ENCODE data around the gene ATG13.
A peak's percentile ranks its signal among the peaks of the same experiment; 100 is the strongest.

Gene ATG13

DNA sequence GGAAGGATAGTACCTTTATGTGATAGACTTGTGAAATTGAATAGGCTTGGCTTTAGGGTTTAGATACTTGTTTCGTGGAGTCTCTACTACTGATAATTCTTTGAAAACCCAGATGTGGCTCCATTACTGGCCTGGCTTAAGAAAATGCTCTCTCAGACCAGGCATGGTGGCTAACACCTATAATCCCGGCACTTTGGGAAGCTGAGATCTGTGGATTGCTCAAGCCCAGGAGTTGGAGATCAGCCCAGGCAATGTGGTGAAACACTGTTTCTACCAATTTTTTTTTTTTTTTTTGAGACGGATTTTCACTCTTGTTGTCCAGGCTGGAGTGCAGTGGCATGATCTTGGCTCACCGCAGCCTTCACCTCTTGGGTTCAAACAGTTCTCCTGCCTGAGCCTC is 40.9 kb downstream of the ATG13 start:
- H3K4me3 ChIP-seq (replicated peaks in 1 of 2; ENCODE audit: low read depth in 2 of 2, low read length in 2 of 2), result no peak overlapping the region
- TF ChIP-seq, protein P1, sequence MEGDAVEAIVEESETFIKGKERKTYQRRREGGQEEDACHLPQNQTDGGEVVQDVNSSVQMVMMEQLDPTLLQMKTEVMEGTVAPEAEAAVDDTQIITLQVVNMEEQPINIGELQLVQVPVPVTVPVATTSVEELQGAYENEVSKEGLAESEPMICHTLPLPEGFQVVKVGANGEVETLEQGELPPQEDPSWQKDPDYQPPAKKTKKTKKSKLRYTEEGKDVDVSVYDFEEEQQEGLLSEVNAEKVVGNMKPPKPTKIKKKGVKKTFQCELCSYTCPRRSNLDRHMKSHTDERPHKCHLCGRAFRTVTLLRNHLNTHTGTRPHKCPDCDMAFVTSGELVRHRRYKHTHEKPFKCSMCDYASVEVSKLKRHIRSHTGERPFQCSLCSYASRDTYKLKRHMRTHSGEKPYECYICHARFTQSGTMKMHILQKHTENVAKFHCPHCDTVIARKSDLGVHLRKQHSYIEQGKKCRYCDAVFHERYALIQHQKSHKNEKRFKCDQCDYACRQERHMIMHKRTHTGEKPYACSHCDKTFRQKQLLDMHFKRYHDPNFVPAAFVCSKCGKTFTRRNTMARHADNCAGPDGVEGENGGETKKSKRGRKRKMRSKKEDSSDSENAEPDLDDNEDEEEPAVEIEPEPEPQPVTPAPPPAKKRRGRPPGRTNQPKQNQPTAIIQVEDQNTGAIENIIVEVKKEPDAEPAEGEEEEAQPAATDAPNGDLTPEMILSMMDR (IDR thresholded peaks at IDR 0.05; ENCODE audit: low read depth, low read length), result no peak
- peak; percentile 85 to 88 for DNase-seq (ENCODE audit: low read depth in 2 of 2)

DNA sequence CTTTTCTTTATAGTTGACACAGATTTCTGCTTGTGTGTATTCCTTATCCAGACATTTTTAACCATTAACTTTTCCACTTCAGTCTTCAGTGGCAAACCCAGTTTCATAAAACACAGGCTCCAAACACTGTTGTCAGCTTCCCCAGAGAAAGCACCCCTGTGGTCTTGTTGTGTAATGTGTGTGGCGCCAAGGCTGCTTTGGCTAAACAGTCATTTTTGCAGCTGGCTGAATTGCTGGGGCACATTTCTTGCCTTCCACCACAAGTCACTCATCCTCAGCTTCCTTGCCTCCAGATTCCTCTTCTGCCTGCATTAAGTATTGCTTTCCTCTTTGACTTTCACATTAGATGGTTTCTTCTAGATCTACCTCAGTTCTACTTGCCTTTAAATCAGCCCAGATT is 42.6 kb downstream of the ATG13 start:
- H3K4me3 ChIP-seq (replicated peaks in 1 of 2; ENCODE audit: low read depth in 2 of 2, low read length in 2 of 2), result no peak overlapping the region
- TF ChIP-seq, protein P1 (IDR thresholded peaks at IDR 0.05; ENCODE audit: low read depth, low read length), result no peak
- peak; percentile 77 to 81 for DNase-seq (ENCODE audit: low read depth in 2 of 2)

DNA sequence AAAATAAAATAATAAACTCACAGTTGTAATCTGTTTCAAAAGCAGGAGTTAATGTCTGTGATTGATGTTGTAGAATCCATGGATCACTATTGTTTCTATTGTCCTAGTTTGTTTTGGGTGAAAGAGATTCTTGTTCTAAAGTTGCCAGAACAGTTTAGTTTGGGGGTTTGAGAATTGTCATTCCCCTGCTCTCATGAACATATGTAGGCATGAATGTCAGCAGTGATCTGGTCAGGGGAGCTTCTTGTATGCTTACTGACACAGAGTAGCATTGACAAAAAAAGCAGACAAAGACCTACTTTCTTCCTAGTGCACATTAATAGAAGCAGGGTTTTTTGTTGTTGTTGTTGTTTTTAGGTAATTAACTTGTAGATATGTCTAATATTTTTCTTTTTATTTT is 44.5 kb downstream of the ATG13 start:
- H3K4me3 ChIP-seq (replicated peaks in 1 of 2; ENCODE audit: low read depth in 2 of 2, low read length in 2 of 2), result no peak overlapping the region
- TF ChIP-seq, protein P1 (IDR thresholded peaks at IDR 0.05; ENCODE audit: low read depth, low read length), result no peak
- DNase-seq (ENCODE audit: low read depth in 2 of 2), result no peak

DNA sequence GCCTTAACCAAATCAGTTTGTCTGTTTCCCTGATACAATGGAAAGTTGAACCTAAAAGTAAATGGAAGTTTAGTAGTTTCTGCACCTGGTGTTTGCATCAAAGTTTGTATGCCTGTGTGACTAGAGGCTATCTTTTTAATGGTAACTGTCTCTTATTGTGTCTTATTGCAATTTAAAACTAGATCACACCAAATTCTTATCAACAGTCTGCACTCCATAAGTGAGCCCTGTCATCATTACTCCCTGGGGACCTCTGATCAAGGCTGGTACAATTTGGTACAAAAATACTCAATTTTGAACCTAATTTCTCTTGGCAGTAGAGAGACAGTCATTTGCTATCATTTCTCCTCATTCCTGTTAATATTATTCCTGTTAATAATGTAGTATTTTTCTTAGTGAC is 45.0 kb downstream of the ATG13 start:
- H3K4me3 ChIP-seq (replicated peaks in 1 of 2; ENCODE audit: low read depth in 2 of 2, low read length in 2 of 2), result no peak overlapping the region
- DNase-seq (ENCODE audit: low read depth in 2 of 2), result no peak
- TF ChIP-seq, protein P1 (IDR thresholded peaks at IDR 0.05; ENCODE audit: low read depth, low read length), result no peak

DNA sequence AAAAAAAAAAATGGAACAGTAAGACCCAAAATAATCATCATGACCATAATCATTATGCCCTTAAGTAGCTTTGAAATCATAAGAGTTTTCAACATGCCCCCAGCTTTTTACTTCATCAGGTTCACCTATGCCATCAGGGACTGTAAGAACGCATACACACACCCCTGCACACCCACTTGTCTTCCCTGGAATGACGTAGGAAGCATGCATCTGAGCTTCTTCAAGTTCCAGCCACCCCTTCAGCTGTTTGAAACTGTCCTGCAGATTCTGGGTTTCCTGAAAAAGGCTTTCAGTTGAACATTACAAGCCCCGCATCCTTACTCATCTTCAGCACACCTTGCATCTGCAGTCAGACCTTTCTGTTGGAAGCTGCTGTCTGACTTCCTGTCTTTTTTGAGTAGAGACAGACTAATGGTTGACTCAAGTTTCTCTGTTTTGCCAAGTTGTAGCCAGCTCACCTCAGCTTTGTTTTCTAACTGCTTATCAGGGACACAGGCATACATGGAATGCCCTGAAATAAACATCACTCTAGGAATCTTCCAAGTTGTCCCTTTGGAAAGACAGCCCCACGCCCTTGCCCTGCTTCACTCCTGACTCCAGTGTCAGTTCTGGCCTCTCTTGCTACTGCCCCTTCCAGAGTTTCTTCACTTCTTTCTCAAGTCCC is 46.1 kb downstream of the ATG13 start:
- peak in 1 of 2 donors; percentile 30 for DNase-seq (ENCODE audit: low read depth in 2 of 2)
- no peak overlapping the region for H3K4me3 ChIP-seq (replicated peaks in 1 of 2; ENCODE audit: low read depth in 2 of 2, low read length in 2 of 2)
- TF ChIP-seq, protein P1 (IDR thresholded peaks at IDR 0.05; ENCODE audit: low read depth, low read length), result no peak

DNA sequence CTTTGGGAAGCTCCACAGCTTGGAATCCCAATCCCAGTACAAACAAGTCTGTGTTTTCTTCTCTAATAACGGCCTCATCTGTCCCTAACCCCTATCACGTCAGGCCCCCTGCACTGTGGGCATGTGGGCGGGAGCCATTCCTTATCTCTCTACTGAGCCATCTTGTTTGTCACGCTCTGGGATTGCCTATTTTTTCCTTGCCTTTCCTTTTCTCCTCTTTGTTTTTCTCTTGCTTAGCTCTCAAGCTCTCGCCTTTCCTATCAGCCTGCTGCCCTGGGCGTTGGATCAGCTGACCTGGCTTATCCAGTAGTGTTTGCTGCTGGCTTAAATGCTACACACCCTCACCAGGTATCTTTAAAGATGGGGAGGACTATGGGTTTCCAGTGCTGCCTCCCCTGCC is 47.3 kb downstream of the ATG13 start:
- H3K4me3 ChIP-seq (replicated peaks in 1 of 2; ENCODE audit: low read depth in 2 of 2, low read length in 2 of 2), result no peak overlapping the region
- TF ChIP-seq, protein P1 (IDR thresholded peaks at IDR 0.05; ENCODE audit: low read depth, low read length), result no peak
- no peak for DNase-seq (ENCODE audit: low read depth in 2 of 2)

DNA sequence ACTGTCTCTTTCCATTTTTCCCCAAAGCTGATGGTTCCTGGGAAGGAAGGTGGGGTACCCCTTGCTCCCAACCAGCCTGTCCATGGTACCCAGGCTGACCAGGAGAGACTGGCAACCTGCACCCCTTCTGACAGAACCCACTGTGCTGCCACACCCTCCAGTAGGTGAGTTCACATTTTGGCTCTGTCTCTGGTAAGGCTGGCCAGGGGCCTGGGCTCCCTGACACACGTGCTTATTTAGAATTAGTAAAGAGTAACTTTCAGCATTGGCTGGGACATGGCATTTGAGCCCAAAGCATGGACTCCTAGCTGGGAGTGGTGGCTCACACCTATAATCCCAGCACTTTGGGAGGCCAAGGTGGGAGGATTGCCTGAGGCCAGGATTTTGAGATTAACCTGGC is 48.0 kb downstream of the ATG13 start:
- H3K4me3 ChIP-seq (replicated peaks in 1 of 2; ENCODE audit: low read depth in 2 of 2, low read length in 2 of 2), result no peak overlapping the region
- DNase-seq (ENCODE audit: low read depth in 2 of 2), result no peak
- TF ChIP-seq, protein P1 (IDR thresholded peaks at IDR 0.05; ENCODE audit: low read depth, low read length), result no peak

Data from cardiac fibroblast (primary cell).